NCI-H82 (cell line): ENCODE measurements around the gene NIPBL.
"Not testable (repeated sequence)": the region's sequence is repeated elsewhere in the genome, so short reads cannot be mapped to it uniquely, and the experiment has no call there.

Source experiments
- DNase-seq: peaks from one replicate; lab custom pipeline; 2025; lab: John Stamatoyannopoulos, UW

NIPBL gene

GRCh38 chr5:37028910-37029309 is 152.3 kb downstream of the NIPBL start:
- no peak for DNase-seq

- no peak for DNase-seq
These were observed 152.9 kb downstream of the NIPBL start for GRCh38 chr5:37029436-37029835.

DNA sequence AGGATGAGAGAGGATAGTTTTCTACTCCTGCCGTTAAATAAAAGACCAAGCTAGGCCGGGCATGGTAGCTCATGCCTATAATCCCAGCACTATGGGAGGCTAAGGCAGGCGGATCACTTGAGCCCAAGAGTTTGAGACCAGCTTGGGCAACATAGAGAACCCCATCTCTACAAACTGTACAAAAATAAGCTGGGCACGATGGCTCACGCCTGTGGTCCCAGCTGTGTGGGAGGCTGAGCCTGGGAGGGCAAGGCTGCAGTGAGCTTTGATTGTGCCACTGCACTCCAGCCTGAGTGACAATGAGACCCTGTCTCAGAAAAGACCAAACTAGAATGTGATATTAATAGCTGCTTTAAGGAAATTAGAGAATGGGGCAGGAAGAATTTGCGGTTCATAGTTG is 158.4 kb downstream of the NIPBL start:
- no peak for DNase-seq

GRCh38 chr5:37037840-37038239 is 161.3 kb downstream of the NIPBL start:
- DNase-seq = no peak

- DNase-seq = no peak
These were observed 163.3 kb downstream of the NIPBL start for GRCh38 chr5:37039824-37040223.

DNA sequence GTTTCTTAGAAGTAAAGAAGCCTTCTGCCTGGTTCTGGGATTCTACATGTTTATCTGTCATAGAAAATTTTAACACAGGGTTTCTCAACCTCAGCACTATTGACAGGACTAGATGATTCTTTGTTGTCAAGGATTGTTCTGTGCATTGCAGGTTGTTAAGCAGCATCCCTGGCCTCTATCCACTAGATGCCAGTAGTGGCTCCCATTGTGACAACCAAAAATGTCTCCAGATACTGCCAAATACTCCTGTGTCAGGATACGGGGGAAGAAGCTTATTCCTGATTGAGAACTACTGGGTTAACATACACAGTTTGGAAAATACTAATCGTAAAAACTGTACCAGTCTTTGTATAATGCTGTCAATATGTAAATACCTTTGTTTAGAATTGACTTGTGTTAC is 167.1 kb downstream of the NIPBL start:
- no peak for DNase-seq

DNA sequence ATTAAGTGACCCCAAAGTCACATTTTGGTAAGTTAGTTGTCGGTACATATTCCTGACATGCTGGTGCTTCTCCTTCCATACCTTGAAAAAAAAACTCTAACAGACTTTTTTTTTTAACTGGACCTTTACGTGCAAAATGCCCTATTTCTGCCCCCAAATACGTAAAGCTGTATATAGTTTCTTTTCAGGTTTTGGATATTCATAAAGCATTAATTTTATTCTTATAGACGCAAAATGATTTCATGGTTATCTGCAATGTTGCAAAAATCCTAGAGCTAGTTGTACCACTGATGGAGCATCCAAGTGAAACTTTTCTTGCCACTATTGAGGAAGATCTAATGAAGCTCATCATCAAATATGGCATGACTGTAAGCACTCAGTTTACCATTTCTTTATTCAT is 167.6 kb downstream of the NIPBL start:
- DNase-seq = no peak

DNA sequence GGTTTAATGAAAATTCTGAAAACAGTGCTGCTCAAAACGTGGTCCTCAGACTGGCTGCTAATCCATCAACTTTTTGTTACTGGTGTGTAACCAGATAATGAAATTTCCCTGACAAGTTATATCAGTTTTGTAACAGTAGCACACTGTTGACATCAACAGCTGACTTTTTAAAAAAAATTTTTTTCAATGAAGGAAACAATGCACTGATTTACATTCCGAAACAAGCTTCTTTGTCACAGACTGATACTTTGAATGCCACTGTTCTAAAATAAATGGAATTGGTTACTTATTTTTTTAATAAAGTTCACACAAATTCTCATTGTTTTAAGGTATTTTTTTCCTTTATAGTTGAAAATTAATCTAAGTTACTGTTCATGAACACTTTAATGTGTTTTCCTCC is 169.1 kb downstream of the NIPBL start:
- DNase-seq = no peak

DNA sequence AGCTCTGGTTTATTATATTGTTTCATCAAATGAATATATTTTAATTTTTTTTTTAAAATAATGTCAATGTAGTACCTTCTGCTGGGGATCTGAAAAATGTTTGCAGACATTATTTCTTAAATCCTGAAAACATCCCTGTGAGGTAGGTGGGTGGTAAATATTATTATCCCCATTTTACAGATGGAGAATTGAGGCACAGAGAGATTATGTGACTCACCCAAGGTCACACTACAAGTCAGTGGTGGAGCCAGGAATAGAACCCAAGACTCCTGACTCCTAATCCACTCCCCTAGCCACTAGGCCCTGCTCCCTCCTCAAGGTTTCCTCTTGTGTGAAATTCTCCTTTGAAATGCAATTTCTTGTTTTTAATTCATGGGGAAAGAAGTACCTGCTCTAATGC is 171.4 kb downstream of the NIPBL start:
- no peak for DNase-seq

DNA sequence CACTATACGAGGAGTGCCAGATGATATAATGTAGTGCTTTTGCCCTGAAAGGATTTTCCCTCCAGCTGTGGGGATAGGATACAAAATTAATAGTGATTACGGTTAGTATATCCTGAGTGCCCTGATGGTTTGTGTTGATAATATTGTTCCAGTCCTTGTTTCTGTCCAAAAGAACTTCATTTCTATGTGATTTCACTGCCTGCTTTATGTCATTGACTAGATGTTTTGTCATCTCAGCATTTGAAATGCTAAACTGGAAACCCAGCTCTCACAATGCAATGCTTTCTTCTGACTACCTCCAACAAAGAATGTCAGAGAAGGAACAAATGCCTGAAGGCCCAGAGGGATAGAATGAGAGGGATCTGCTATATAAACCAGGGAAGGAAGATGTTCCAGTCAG is 177.8 kb downstream of the NIPBL start:
- no peak for DNase-seq

DNA sequence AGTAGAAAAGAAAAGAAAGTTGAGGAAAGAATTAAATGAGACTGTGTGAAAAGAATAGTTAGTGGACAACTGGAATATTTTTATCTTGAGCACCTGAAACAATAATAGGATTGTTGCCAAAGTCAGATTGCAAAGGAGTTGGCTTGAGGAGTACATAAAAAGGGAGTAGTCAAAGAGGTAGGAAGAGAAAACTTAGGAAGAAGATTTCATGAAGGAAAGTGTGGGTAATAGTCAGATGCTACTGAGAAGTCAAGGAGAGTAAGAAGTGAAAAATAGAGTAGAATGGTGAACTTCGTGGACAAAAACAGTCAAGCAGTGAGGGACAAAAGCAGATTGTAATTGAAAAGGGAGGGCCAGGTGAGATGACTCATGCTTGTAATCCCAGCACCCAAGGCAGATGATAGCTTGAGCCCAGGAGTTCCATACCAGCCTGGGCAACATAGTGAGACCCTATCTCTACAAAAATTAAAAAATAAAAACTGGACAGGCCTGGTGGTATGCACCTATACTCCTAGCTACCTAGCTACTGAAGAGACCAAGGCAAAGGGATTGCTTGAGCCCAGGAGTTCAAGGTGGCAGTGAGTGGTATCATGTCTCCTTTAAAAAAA is 178.9 kb downstream of the NIPBL start:
- no peak for DNase-seq

DNA sequence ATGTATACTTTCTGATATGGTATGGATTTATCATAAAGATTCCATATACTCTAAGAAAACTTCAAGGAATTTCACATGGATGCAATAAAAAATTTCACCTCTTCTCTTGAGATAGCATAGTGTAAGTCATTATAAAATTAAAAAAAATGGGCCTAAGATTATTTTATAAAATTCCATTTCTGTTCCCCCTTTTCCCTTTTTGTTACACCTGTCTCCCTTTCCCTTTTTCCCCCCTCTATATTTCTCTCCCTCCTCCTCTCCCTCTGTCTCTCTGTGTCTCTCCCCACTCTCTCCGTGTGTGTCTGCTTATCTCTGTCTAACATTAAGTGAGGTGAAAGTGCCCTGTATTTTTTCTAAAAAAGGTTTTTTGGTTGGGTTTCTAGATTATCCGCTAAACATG is 180.2 kb downstream of the NIPBL start:
- DNase-seq = no peak

DNA sequence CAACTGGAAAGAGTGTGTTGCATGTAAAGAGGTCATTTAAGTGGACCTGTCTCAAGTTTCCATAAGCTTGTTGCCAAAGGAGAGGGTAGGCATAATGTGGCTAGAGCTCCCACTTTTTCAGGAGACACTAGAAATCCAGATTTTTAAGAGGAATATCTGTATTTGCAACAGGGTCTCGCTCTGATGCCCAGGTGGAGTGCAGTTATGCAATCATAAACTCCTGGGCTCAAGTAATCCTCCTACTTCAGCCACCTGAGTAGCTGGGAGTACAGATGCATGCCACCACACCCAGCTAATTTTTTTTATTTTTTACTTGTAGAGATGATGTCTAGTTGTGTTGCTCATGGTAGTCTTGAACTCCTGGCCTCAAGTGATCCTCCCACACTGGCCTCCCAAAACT is 183.5 kb downstream of the NIPBL start:
- no peak for DNase-seq

- DNase-seq = no peak
These were observed 187.2 kb downstream of the NIPBL start for GRCh38 chr5:37063739-37064138.

DNA sequence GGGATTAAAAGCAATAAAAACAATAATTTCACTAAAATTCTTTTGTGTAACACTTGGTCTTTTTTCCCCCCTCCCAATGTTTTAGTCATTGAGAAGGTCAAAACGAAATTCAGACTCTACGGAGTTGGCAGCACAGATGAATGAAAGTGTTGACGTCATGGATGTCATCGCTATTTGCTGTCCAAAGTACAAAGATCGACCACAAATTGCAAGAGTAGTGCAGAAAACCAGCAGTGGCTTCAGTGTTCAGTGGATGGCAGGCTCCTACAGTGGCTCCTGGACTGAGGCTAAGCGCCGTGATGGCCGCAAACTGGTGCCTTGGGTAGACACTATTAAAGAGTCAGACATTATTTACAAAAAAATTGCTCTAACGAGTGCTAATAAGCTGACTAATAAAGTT is 187.9 kb downstream of the NIPBL start:
- no peak for DNase-seq

DNA sequence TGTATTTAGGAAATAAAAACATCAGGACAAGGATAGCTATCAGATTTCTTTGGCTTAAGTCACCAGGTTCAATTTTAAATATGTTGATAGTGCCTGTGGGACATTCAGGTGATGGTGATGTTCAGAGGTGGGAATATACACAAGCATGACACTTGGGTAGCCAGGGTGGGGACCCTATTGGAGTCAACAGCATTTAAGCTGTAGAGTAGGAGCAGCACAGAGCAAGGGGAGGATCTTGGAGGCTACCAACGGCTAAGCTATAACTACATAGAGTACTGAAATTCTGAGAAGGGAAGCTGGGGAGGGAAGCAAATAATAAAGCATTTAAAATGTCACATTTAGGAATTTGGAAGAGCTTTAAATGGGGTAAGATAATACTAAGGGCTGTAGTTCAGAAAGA is 194.9 kb downstream of the NIPBL start:
- no peak for DNase-seq

DNA sequence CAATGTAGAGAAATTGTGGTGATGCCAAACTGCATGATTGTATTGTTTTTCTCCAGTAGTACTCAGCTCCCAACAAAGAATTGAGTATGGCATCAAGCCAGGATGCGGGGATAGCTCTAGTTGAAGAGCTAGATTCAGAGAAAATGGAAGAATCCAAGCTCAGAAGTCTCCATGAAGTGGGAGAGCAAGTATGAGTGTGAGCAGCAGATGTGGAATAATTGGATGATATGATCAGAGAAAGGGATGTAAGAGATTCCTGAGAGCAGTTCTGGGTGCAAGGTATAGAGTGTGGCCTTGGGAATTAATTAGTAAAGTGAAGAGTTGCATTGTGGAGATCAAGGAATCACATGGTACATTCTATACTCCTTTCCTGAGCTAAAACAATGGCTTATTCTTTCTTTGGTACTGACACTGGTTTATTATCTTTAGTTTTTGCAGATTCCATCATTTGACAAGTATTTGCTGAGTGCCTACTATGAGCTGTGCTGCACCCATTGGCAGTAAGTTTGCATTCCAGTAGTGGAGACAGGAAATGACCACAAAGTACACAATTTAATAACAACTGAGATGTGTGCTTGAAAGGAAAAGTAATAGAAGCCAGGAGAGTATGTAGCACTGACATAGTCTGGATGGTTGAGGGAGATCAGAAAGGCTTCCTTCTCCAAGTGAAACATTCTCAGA is 195.5 kb downstream of the NIPBL start:
- no peak for DNase-seq

- DNase-seq = no peak
These were observed 198.9 kb downstream of the NIPBL start for GRCh38 chr5:37075399-37075950.

DNA sequence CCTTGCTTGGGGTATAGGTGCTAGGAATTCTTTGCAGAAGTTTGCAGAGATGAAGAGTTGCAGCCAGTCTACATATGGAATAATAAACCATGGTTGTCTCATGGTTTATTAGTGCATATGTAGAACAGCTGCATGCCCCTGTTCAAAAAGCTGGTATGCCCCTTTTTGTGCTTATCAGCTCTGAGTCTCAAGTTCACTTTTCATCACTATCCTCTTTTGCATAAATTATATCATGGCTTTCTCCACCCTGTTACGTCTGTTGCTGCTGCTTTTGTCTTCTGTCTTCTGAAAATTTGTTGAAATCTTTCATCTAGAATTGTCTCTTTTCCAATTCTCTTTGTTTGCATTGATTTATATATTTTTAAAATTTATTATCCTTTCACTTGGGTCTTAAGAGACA is 200.6 kb downstream of the NIPBL start:
- no peak for DNase-seq

DNA sequence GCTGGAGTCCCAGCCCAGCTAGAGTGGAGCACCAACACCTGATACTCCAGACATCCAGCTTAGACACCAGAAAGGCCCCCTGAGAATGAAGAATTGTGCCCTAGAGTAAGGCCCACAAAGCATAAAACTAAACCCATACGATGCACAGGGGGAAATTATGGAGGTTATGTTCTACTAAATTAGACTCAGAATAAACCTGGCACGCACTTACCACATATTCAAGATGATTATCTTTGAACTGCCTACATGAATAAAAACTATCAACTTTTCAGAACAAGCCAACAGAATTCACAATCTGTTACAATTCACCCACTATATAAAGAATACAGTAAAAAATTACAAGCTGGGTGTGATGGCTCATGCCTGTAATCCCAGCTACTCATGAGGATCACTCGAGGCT is 204.1 kb downstream of the NIPBL start:
- no peak for DNase-seq

DNA sequence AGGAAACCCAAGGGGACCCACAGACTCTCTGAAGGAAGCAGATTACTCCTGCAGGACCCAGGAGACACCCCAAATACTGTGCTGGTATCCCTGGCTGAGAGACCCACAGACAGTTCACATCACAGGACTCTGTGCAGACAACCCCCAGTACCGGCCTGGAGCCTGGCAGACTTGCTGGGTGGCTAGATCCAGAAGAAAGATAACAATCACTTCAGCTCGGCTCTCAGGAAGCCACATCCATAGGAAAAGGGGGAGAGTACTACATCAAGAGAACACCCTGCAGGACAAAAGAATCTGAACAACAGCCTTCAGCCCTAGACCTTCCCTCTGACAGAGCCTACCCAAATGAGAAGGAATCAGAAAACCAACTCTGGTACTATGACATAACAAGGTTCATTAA is 206.4 kb downstream of the NIPBL start:
- not testable (repeated sequence) for DNase-seq

GRCh38 chr5:37086026-37086425 is 209.5 kb downstream of the NIPBL start:
- DNase-seq = not testable (repeated sequence)

DNA sequence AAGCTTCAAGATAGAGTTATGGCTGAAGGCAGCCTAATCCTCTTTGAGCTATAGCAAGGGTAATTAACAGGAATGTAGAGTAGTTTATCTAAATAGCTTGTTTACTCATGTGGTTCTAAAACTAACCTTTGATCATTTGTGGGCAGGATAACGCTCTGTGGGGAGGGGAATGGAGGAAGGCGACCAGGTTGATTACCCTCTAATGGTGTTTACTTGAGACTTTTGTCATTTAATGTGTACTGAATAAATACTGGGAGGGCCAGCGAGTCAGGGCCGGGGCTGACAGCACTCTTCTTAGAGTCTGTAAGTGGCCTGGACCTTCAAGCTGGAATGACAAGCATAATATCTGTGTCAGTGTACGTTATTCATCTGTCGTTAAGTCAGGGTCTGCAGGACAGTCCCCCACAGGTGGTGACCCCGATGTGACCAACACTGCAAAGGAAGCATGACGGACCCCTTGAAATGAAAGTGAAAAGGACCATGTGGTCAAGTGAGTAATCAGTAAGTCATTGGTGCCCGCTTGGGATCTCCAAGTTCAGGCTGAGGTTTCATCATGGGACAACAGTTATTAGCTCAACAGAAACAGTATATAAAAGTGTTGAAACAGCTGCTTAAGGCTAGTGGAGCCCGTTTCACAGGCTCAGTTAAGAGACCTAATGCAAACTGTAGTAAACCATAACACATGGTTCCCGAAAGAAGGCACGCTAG is 210.1 kb downstream of the NIPBL start:
- DNase-seq = no peak
